Smooth muscle cell (in vitro differentiated cells): ENCODE results near the gene ITIH2. TPM values are rescaled to one million over a fixed set of nuclear protein-coding genes. Genes with fewer than 3 reads are reported as not detected.
"Not testable (repeated sequence)": the region's sequence is repeated elsewhere in the genome, so short reads cannot be mapped to it uniquely, and the experiment has no call there.

Source experiments
- DNase-seq: peaks from one replicate; lab custom pipeline; 2025; ENCODE audit not compliant: unreplicated experiment; lab: John Stamatoyannopoulos, UW
- H2AFZ ChIP-seq: fragments of 200-600 bp; sonication (generic); 2 replicates; pipeline ENCODE4 v1.6.0; 2016; ENCODE audit warnings: antibody characterized with exemption, low read depth, mild to moderate bottlenecking
- H3F3A ChIP-seq: fragments of 200-600 bp; sonication (generic); 2 replicates; pipeline ENCODE4 v1.6.0; 2017; ENCODE audit warnings: antibody characterized with exemption, low read depth
- H3K27ac ChIP-seq: fragments of 200-600 bp; sonication (generic); 2 replicates; pipeline ENCODE4 v1.5.1; 2016; ENCODE audit warnings: low read depth, mild to moderate bottlenecking
- H3K27me3 ChIP-seq: fragments of 200-600 bp; sonication (generic); 2 replicates; pipeline ENCODE4 v1.6.1; 2016; ENCODE audit warnings: low read depth, mild to moderate bottlenecking
- H3K36me3 ChIP-seq: fragments of 200-600 bp; sonication (generic); 2 replicates; pipeline ENCODE4 v1.5.1; 2016; ENCODE audit warnings: low read depth
- H3K4me1 ChIP-seq: fragments of 200-600 bp; sonication (generic); 2 replicates; pipeline ENCODE4 v1.5.1; 2016; ENCODE audit warnings: low read depth
- H3K4me2 ChIP-seq: fragments of 200-600 bp; sonication (generic); 2 replicates; pipeline ENCODE4 v1.6.0; 2016; ENCODE audit warnings: mild to moderate bottlenecking
- H3K4me3 ChIP-seq: fragments of 200-600 bp; sonication (generic); 2 replicates; pipeline ENCODE4 v1.5.1; 2016; ENCODE audit warnings: mild to moderate bottlenecking
- H3K79me2 ChIP-seq: fragments of 200-600 bp; sonication (generic); 2 replicates; pipeline ENCODE4 v1.6.0; 2016; ENCODE audit warnings: low read depth, mild to moderate bottlenecking
- H3K9ac ChIP-seq: fragments of 200-600 bp; sonication (generic); 2 replicates; pipeline ENCODE4 v1.6.0; 2016; ENCODE audit warnings: low read depth
- H3K9me3 ChIP-seq: fragments of 200-600 bp; sonication (generic); replicated peaks from 2 replicates; pipeline ENCODE4 v1.5.1; 2016; ENCODE audit warnings: low read depth
- H4K20me1 ChIP-seq: fragments of 200-600 bp; sonication (generic); 2 replicates; pipeline ENCODE4 v1.6.0; 2016; ENCODE audit warnings: low read depth
- CTCF ChIP-seq: fragments of 200-600 bp; sonication (generic); IDR thresholded peaks from 2 replicates; pipeline ENCODE4 v1.5.1; 2017; ENCODE audit warnings: borderline replicate concordance, mild to moderate bottlenecking, antibody characterized with exemption; ENCODE audit not compliant: insufficient read depth, poor library complexity, severe bottlenecking
- WGBS: methylation state at CpG from one replicate; pipeline ENCODE4 v1.1.7; 2016; ENCODE audit warnings: low lambda C conversion rate; 5-methylcytosine and 5-hydroxymethylcytosine counted together
- polyA plus RNA-seq: library from polyadenylated mRNA; unstranded; fragments of >200 nt; fragmentation: Nextera tagmentation; extraction: Ambion mirVana; gene quantifications from 2 replicates; pipeline ENCODE4 v1.2.1, GENCODE V29; 2016
- total RNA-seq: library from RNA; depleted of rRNA; stranded (reverse); fragments of >200 nt; gene quantifications from 2 replicates; pipeline ENCODE4 v1.2.3, GENCODE V29; 2014

ITIH2 gene
- total and polyA plus RNA-seq, 2 experiments from 2014 or later = 0.09 to 0.13 TPM

GRCh38 chr10:7773845-7774801 is 71.0 kb downstream of the ITIH2 start:
- no peak for DNase-seq
- 86% methylated on average over 10 of the region's 10 CpGs for WGBS
- Histone ChIP-seq H3K4me2 (no peak overlapping the region), H3K79me2 (no peaks in the 10 kb centered on the region), H4K20me1 (no peaks in the 10 kb centered on the region), H2AFZ (no peak overlapping the region), H3K27ac (no peak overlapping the region), H3K4me1 (no peaks in the 10 kb centered on the region), H3K9ac (no peak overlapping the region), H3K36me3 (peaks cover 22% of the 10 kb centered on the region), H3K9me3 (no peaks in the 10 kb centered on the region), H3K27me3 (no peaks in the 10 kb centered on the region), H3F3A (no peaks in the 10 kb centered on the region), H3K4me3 (no peak overlapping the region)
- TF ChIP-seq CTCF = no peak

DNA sequence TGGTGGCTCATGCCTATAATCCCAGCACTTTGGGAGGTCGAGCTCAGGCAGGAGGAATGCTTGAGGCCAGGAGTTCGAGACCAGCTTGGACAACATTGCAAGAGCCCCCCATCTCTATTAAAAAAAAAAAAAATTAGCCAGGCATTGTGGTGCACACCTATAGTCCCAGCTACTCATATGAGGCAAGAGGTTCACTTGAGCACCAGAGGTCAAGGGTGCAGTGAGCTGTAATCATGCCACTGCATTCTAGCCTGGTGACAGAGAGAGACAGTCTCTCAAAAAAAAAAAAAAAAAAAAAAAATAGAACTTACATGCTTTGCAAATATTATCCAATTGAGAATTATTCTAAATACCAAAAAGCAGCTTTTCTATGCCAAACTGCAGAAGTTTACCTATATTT is 73.7 kb downstream of the ITIH2 start:
- Histone ChIP-seq H3K79me2 (peaks cover 10% of the 10 kb centered on the region), H2AFZ (no peak overlapping the region), H3K4me2 (no peak overlapping the region), H3K9me3 (no peaks in the 10 kb centered on the region), H4K20me1 (peaks cover 11% of the 10 kb centered on the region), H3K9ac (no peak overlapping the region), H3K27ac (no peak overlapping the region), H3K27me3 (no peaks in the 10 kb centered on the region), H3K36me3 (peaks cover 33% of the 10 kb centered on the region), H3F3A (no peaks in the 10 kb centered on the region), H3K4me1 (no peaks in the 10 kb centered on the region), H3K4me3 (no peak overlapping the region)
- TF ChIP-seq CTCF = no peak
- no peak for DNase-seq
- WGBS = 100% methylated on average over 2 of the region's 2 CpGs

DNA sequence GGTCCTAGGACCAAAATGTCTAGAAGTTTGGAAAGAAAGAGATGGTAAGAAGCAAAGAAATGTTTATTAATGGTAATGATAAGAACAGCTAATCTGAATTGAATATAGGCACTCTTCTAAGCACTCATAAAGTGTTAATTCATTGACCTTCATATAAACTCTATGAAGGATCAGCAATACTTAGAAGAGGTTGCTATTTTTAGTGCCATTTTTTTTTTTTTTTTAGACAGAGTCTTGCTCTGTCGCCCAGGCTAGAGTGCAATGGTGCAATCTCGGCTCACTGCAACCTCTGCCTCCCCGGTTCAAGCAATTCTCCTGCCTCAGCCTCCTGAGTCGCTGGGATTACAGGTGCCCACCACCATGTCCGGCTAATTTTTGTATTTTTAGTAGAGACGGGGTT is 79.1 kb downstream of the ITIH2 start:
- not testable (repeated sequence) for H2AFZ ChIP-seq, DNase-seq, H3K27ac ChIP-seq, H3K9me3 ChIP-seq, H3K4me3 ChIP-seq, H3K27me3 ChIP-seq, H3K4me2 ChIP-seq, H3F3A ChIP-seq, H3K9ac ChIP-seq
- H4K20me1 ChIP-seq = peaks cover 64% of the 10 kb centered on the region
- 99% methylated on average over 6 of the region's 6 CpGs for WGBS
- peaks cover 12% of the 10 kb centered on the region for H3K4me1 ChIP-seq
- H3K79me2 ChIP-seq = peaks cover 64% of the 10 kb centered on the region
- peaks cover 19% of the 10 kb centered on the region for H3K36me3 ChIP-seq

DNA sequence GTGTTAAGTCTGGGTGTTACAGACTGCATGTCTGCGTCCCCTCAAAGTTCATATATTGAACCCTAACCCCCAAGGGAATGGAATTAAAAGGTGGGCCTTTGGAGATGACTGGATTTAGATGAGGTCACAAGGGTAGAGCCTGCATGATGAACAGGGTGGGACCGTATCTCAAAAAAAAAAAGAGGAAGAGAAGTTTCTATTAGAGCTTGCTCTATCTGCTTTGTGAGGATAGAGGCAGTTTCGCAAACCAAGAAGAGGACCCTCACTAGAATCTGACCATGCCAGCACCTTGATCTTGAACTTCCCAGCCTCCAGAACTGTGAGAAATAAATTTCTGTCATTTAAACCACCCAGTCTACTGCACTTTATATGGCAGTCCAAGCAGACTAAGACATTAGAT is 83.3 kb downstream of the ITIH2 start:
- H3K27ac ChIP-seq = no peak overlapping the region
- H3K9ac ChIP-seq = peak overlapping the region; percentile 97
- H3F3A ChIP-seq = no peaks in the 10 kb centered on the region
- DNase-seq = no peak
- H3K4me2 ChIP-seq = peak overlapping the region; percentile 86
- 98% methylated on average over 3 of the region's 3 CpGs for WGBS
- no peaks in the 10 kb centered on the region for H3K36me3 ChIP-seq
- H3K9me3 ChIP-seq = no peaks in the 10 kb centered on the region
- peaks cover 96% of the 10 kb centered on the region for H3K79me2 ChIP-seq
- H3K4me1 ChIP-seq = peaks cover 29% of the 10 kb centered on the region
- no peak for TF ChIP-seq CTCF
- H3K27me3 ChIP-seq = no peaks in the 10 kb centered on the region
- peak overlapping the region; percentile 94 for H3K4me3 ChIP-seq
- H2AFZ ChIP-seq = no peak overlapping the region
- H4K20me1 ChIP-seq = peaks cover 84% of the 10 kb centered on the region
